HFFc6 (cell line): ENCODE data around the gene LRG1. TPM values are rescaled to one million over a fixed set of nuclear protein-coding genes. Genes with fewer than 3 reads are reported as not detected.

Source experiments
- DNase-seq: peaks from one replicate; pipeline ENCODE4 v3.0.0-alpha.2; 2018
- H3K27ac Mint-ChIP-seq: 2 replicates; pipeline ENCODE4 v1.8.0; 2020; ENCODE audit warnings: mild to moderate bottlenecking, mixed read lengths
- H3K27me3 Mint-ChIP-seq: 2 replicates; pipeline ENCODE4 v1.8.0; 2021; ENCODE audit warnings: mild to moderate bottlenecking, moderate library complexity, mixed read lengths; ENCODE audit not compliant: insufficient read depth
- H3K36me3 Mint-ChIP-seq: 2 replicates; pipeline ENCODE4 v1.8.0; 2021; ENCODE audit warnings: low read depth, mixed read lengths
- H3K4me1 Mint-ChIP-seq: 2 replicates; pipeline ENCODE4 v1.8.0; 2020; ENCODE audit warnings: low read depth, mixed read lengths
- H3K4me3 Mint-ChIP-seq: 2 replicates; pipeline ENCODE4 v1.8.0; 2020; ENCODE audit warnings: mild to moderate bottlenecking, moderate library complexity, mixed read lengths
- H3K9me3 Mint-ChIP-seq: 2 replicates; pipeline ENCODE4 v1.8.0; 2020; ENCODE audit warnings: mild to moderate bottlenecking, mixed read lengths
- total RNA-seq, 6 experiments: library from RNA; stranded (reverse); fragmentation: NEBNext Ultra II Directional; extraction: Animal tissue kit (Norgen Biotek cat#: 25700); gene quantifications; 2 replicates in 1 of 6; 3 replicates in 5 of 6; pipeline ENCODE4 v1.2.3, GENCODE V29; 2021
- TF ChIP-seq, protein P1 (sequence below): fragments of 200-600 bp; sonication (generic); IDR thresholded peaks from 2 replicates; pipeline ENCODE4 v1.5.0; 2021; ENCODE audit warnings: antibody characterized with exemption, mild to moderate bottlenecking

LRG1 gene
- total RNA-seq, 6 experiments from 2014 or later = not detected

DNA sequence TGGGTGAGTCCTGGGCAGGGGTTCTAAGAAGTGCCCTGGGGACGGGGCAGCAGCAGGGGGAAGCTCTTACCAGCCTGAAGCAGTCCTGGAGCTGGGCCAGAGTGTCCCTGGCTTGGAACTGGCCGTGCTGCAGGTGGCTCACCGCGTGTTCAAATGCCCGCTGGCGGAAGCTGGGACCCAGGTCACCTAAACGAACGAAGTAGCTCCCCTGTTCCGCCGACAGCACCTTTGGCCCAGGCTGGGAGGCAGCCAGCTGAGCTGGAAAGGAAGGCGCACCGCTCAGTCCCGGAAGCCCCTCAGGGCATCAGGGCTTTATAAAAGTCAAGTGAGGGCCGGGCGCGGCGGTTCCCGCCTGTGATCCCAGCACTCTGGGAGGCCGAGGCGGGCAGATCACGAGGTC, 31.1 kb downstream of the LRG1 start:
- Mint-ChIP-seq H3K9me3 (no peaks in the 10 kb centered on the region), H3K27ac (no peak overlapping the region), H3K27me3 (peaks cover 9% of the 10 kb centered on the region), H3K4me3 (no peak overlapping the region), H3K36me3 (peaks cover 11% of the 10 kb centered on the region), H3K4me1 (peaks cover 11% of the 10 kb centered on the region)
- DNase-seq = no peak
- TF ChIP-seq, protein P1, sequence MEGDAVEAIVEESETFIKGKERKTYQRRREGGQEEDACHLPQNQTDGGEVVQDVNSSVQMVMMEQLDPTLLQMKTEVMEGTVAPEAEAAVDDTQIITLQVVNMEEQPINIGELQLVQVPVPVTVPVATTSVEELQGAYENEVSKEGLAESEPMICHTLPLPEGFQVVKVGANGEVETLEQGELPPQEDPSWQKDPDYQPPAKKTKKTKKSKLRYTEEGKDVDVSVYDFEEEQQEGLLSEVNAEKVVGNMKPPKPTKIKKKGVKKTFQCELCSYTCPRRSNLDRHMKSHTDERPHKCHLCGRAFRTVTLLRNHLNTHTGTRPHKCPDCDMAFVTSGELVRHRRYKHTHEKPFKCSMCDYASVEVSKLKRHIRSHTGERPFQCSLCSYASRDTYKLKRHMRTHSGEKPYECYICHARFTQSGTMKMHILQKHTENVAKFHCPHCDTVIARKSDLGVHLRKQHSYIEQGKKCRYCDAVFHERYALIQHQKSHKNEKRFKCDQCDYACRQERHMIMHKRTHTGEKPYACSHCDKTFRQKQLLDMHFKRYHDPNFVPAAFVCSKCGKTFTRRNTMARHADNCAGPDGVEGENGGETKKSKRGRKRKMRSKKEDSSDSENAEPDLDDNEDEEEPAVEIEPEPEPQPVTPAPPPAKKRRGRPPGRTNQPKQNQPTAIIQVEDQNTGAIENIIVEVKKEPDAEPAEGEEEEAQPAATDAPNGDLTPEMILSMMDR = no peak

DNA sequence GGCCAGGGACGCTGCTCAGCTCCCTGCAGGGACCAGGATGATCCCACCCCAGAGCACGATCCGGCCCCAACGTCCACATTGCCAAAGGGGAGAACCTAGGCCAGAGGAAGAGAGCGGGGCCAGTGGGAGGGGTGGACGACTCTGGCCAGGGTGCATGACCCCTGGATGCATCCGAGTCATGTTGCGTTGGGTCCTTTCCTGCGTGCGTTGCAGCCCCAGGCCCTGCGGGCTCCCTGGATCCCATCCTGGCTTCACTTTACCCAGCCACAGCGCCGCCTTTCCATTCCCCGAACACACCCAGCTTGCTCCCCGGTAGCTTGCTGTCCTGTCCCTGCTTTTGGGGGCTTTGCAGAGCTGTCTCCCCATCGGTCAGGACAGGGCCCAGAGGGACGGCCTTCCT, 32.0 kb downstream of the LRG1 start:
- H3K4me3 Mint-ChIP-seq = no peak overlapping the region
- peaks cover 11% of the 10 kb centered on the region for H3K4me1 Mint-ChIP-seq
- H3K36me3 Mint-ChIP-seq = peaks cover 11% of the 10 kb centered on the region
- H3K9me3 Mint-ChIP-seq = no peaks in the 10 kb centered on the region
- peaks cover 8% of the 10 kb centered on the region for H3K27me3 Mint-ChIP-seq
- no peak overlapping the region for H3K27ac Mint-ChIP-seq
- no peak for DNase-seq
- TF ChIP-seq, protein P1 = no peak

DNA sequence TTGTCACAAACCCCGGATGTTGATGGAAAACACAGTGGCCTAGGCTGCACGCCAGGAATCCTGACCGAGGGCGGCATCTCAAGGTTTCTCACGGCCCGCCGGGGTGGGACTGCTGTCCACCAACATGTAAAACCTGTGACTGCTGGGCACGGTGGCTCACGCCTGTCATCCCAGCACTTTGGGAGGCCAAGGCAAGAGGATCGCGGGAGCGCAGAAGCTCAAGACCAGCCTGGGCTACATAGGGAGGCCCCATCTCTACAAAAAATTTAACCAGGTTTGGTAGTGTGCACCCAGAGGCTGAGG, 32.7 kb downstream of the LRG1 start:
- Mint-ChIP-seq H3K27me3 (peaks cover 8% of the 10 kb centered on the region), H3K4me3 (no peak overlapping the region), H3K4me1 (peaks cover 11% of the 10 kb centered on the region)

DNA sequence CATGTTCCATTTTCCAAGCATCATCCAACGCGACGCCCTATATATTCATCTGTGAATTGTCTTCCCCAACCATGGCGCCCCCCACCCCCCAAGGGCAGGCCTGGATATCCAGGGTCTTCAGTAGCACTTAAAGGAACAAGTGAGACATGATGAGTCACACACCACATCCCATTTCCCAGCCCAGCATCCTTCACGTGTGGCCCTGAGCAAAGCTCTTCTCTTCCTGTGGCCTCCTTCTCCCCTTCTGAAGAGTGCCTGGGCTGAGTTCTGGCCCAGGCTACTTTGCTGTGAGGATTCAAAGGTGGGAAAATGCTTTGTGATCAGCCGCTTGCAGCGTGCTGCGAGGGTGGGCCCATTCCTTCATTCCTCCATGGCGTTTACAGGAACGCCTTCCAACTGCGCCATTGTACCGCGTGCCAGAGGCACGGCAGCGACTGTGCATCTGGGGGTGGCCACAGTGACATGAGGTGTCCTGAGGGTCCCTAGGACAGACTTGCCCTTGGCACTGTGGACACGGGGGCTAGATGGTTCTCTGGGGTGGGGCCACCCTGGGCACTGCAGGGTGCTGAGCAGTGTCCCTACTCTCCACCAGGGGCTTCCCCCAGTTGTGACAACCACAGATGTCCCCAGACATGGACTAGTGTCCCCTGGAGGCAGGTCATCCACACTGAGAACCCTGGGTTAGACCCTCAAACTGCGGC, 33.2 kb downstream of the LRG1 start:
- peaks cover 8% of the 10 kb centered on the region for H3K27me3 Mint-ChIP-seq
- peaks cover 11% of the 10 kb centered on the region for H3K4me1 Mint-ChIP-seq
- no peak overlapping the region for H3K4me3 Mint-ChIP-seq
- peaks cover 11% of the 10 kb centered on the region for H3K36me3 Mint-ChIP-seq
- TF ChIP-seq, protein P1 = peak; percentile 46
- no peaks in the 10 kb centered on the region for H3K9me3 Mint-ChIP-seq
- H3K27ac Mint-ChIP-seq = peak overlapping the region; percentile 72
- peak; percentile 44 for DNase-seq

More for the DNA sequence above, 32.7 kb downstream of the LRG1 start:
- DNase-seq = no peak
- H3K36me3 Mint-ChIP-seq = peaks cover 11% of the 10 kb centered on the region
- no peaks in the 10 kb centered on the region for H3K9me3 Mint-ChIP-seq
- no peak overlapping the region for H3K27ac Mint-ChIP-seq
- TF ChIP-seq, protein P1 = no peak

DNA sequence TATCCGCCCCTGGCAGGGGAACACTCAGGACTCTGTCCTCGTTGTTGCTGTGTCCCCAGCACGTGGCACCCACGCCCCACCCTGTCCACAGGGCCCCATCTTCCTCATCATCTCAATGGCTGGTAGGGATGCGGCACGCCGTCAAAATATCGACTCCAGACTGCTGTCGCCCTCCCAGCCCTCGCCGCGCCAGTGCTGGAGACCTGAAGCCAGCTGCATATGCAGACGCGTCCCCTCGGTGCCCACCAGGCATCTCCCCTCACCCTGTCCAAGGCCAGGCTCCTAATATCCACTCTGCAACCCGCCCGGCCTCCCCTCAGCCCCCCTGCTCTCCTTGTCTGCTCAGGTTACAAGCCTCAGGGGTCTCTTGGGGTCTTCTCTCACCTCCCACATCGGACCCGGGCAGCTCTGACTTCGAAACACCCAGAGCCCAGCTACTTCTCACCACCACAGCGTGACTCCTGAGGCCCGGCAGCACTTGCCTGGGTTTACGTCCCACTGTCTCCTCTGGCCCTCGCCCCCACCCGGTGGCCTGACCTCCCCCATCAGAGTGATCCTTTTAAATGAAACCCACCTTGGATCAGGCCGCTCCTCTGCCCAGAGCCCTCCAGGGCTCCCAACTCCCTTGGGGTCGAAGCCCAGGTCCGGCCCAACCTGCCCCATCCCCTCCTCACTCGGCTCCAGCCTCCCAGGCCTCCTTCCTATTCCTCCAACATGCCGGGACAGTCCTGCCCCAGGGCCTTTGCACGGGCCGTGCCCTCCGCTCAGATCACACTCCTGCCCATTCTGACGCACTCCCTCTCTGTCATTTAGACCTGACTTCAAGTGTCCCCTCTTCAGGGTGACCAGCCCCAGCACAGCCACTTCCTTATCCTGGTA, 34.0 kb downstream of the LRG1 start:
- no peak for DNase-seq
- H3K9me3 Mint-ChIP-seq = no peaks in the 10 kb centered on the region
- peak overlapping the region; percentile 72 for H3K27ac Mint-ChIP-seq
- H3K27me3 Mint-ChIP-seq = peaks cover 8% of the 10 kb centered on the region
- H3K36me3 Mint-ChIP-seq = peaks cover 11% of the 10 kb centered on the region
- H3K4me3 Mint-ChIP-seq = no peak overlapping the region
- TF ChIP-seq, protein P1 = no peak
- peaks cover 11% of the 10 kb centered on the region for H3K4me1 Mint-ChIP-seq
